GM18499 (cell line): Measurements from ENCODE around the gene ARID4A.
"Not testable (repeated sequence)": the region's sequence is repeated elsewhere in the genome, so short reads cannot be mapped to it uniquely, and the experiment has no call there.

Source experiments
- ATAC-seq: cut with Tn5 transposase; IDR thresholded peaks from one replicate; pipeline ENCODE4 v1.9.1; 2021; ENCODE audit warnings: moderate number of reproducible peaks; ENCODE audit not compliant: insufficient read depth, unreplicated experiment

Gene ARID4A

DNA sequence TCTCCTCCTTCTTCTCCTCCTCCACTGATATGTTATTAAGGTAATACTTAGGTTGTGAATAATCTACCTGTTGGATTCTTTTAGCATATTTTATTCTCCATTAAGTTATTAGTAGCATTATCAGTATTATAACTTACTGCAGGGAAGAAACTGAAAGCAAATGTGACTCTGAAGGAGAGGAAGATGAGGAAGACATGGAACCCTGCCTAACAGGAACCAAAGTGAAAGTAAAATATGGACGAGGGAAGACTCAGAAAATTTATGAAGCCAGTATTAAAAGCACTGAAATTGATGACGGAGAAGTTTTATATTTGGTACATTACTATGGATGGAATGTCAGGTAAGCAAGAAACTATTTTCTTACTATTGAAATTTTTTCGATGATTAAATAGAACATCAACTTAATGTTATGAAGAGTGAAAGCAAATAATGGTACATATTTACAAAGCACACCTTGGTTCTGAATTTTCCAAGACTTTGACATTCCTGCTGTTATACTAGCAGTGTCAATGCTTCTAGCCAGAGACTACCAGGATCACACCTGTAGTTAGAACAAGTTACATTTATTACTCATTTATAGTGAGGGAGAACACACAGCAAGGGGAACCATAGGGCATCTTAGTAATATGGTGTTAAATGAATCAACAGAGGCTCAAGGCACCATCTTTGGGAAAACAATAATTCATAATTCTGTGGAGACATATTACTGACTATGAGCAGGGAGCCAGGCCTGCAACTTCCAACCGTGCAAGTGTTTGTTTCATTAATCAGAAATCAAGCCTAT is 55.4 kb downstream of the ARID4A start:
- no peak for ATAC-seq

- no peak for ATAC-seq
Measured at GRCh38 chr14:58354808-58355207, 56.5 kb downstream of the ARID4A start.

DNA sequence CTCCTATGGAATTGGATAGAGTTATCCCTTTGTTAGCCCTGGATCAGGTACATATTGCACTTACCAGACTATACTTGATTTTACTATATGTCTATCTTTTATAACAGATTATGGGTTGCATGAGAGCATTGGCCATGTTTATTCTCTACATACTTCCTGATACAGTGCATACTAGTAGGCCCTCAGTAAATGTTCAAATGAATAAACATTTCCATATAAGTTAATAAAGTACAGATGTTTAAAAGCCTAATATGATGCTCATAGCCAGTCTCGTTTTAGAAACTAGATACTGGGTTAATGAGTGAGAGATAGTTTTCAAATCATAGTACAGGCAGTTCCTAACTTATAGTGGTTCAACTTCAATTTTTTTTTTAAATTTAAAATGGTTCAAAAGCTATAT is 57.9 kb downstream of the ARID4A start:
- ATAC-seq, result no peak

- ATAC-seq, result not testable (repeated sequence)
Measured at GRCh38 chr14:58362272-58362671, 63.9 kb downstream of the ARID4A start.

DNA sequence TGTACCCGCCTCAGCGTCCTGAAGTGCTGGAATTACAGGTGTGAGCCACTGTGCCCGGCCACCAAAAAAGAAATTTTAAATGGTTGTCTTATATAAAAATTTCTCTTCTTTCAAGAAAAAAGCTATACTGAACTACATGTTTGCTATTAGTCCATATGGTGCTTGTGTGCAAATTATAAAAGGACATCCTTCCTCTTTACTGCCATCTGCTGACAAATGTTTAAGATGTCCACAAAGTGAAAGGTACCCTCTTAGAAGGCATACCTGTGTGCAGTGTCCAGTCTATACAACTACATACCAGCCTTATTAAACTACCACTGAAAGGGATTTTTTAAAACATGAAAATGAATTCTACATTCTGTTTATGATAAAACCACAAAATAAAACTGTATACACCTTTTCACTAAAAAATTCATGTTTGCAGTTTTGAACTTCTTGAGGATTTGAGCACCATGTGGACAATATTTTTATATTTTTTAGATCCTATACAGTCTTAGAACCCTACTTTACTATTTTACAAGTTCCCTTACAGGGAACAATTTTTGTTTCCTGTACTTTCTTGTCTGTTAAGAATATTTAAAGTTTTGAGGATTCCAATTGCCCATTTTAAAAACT is 64.5 kb downstream of the ARID4A start:
- ATAC-seq, result no peak

GRCh38 chr14:58364316-58364715 is 66.0 kb downstream of the ARID4A start:
- no peak for ATAC-seq

DNA sequence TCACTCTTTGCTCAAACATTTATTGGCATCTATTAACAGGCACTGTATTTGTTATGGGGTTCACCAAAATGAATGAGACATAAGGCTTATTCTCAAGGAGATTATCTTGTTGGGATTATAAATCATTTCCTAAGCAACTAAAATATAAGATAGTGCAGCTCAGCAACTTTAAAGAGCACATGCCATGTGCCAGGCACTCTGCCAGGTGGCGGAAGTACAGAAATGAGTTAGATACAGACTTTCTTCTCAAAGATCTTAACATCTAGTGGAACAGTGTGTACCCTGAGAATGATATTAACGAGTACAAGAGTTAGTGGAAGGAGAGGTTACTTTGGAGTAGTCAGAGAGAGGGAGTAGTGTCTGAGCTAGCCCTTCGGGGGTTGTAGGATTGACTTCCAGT is 68.9 kb downstream of the ARID4A start:
- ATAC-seq, result no peak

DNA sequence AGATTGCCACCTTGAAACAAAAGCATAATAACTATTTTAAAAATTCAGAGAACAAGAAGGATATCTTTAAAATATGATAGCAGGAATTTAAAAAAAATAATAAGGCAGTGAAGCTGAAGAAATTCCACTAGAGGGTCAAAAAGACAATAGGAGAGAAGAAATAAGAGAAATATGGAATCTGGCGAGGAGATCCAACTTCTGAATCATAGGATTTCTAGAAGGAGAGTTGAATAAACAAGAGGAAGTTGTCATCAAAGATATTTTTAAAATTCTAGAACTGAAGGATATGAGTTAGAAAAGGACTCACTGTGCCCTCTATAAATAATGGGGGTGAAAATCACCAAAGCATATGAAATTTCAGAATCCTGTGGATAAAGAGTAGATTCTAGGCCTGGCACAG is 70.6 kb downstream of the ARID4A start:
- no peak for ATAC-seq

DNA sequence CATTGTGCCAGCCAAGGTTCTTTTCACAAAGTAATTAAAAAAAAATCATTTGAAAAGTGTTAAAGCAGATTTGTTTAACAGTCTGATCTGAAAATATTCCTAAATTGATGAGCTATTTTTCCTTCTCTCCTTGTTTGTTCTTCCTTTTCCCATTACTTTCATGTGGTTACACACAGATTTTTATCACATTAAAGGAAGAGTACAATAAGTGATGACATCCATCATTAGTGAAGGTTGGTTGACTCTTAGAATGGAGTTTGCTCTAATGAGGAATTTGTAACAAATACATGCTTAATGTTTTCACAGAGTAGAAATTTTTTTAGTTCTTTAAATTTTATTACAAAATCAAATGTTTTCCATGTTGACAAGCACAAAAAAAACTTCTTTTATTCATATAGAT is 78.4 kb downstream of the ARID4A start:
- no peak for ATAC-seq

GRCh38 chr14:58390830-58391229 is 92.5 kb downstream of the ARID4A start:
- no peak for ATAC-seq

DNA sequence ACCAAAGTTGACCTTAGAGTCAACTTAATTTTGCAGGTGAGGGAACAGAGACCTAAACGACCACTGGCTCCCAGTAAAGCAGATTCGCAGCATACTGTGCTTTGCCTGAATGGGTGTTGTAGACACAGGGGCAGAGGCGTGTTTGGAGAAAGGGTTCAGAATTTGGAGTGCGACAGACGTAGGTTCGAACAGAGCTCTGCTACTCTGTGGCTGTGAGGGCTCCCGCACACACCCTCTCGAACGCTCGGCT is 97.1 kb downstream of the ARID4A start:
- ATAC-seq, result no peak

DNA sequence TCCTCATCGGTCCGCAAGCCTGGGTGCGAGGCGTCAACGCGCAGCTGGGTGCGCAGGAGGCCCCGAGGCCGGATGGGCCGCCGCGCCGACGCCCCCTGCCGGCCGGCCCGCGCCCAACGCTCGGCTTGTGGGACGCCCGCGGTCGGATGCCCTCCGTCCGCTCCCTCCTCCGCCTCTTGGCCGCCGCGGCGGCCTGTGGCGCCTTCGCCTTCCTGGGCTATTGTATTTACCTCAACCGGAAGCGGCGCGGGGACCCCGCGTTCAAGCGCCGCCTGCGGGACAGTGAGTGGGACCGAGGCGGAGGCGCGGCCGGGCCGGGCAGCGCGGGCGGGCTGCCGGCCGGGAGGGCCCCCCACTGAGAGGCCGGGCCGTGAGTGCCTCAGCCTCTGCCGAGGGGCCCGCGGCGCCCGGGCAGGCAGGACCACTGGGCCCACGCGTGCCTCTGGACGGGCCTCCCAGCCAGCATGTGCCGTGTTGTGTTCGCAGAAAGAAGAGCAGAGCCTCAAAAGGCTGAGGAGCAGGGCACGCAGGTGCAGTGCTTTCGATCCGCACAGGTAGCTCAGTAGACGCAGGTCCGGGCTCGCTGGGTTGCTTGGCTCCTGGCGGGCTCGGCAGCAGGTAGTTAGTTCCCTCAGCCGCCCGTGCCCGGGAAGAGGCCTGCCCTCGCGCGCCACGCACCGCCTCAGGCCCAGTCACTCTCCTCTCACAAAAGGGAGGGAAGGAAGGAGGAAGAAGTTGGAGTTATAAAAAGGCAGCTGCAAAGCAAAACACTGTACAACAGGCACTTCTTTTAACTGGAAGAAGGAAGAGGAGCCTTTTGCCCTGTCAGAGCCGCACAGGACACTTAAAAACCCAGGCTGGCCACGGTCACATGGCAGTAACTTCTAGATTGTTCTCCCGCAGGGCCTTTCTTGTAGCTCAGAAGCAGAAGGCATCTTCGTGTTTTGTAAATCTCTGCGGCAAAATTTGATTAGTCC is 97.7 kb downstream of the ARID4A start, which contains the start of gene TOMM20L:
Gene TOMM20L (plus strand): TSS at position 119 of the 977 bp plus-strand sequence. CDS start 28 bp downstream, at position 147.
- ATAC-seq, result peak; percentile 61

DNA sequence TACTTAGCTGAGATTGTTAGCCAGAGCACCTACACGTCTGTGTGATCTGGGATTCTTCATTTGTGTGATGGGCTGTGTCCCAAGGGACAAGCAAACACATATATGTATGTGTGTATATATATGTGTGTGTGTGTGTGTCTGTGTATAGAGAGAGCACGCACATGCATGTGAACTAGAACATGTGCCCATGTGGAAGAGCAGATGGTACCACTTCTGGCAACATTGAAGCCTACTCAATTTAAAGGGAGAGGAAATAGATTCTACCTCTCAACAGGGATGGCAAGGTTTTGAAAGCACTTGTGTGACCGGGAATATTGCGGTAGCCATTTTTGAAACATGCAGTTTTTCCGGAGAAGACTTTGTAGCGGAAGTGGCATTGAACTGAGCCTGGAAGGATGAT is 98.8 kb downstream of the ARID4A start:
- no peak for ATAC-seq

DNA sequence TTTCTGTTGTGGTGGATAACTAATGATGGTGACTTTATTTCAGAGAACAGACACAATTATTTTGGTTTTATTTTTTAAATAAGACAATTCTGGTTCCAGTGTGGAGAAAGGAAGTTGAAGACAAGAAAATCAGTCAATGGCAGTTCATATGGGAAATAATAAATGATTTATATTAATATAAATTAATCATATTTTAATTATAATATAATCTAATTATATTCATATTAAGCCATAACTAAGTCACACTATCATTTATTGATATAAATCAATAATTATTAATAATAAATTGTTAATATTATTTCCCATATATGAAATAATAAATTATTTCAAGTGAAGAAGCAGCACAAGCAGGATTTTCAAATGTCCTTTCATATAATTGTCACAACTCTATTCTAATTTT is 100.1 kb downstream of the ARID4A start:
- no peak for ATAC-seq

- no peak for ATAC-seq
Measured at GRCh38 chr14:58398895-58399294, 100.5 kb downstream of the ARID4A start.

- no peak for ATAC-seq
Measured at GRCh38 chr14:58401587-58401986, 103.2 kb downstream of the ARID4A start.

- ATAC-seq, result no peak
Measured at GRCh38 chr14:58408681-58409215, 110.4 kb downstream of the ARID4A start.

DNA sequence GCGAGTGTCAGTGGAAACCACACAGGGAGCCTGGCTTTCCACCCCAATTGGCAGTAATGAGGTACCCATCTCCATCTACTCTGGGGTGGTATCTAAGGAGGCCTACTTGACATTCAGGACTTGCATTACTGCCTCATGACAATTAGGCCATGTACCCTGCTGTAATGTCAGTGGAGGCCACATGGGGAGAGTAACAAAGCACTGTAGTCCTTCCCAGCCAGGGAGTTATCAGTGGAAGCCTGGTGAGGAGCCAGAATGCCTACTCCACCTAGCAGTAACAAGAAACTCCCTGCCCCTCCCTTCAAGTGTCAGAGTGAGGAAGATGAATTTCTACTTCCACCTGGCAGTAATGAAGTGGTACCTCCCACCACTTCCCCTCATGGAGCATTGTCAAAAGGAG is 116.5 kb downstream of the ARID4A start:
- no peak for ATAC-seq

- no peak for ATAC-seq
Measured at GRCh38 chr14:58415636-58416547, 117.5 kb downstream of the ARID4A start.

GRCh38 chr14:58416934-58417333 is 118.6 kb downstream of the ARID4A start:
- not testable (repeated sequence) for ATAC-seq
